Measurements from ENCODE around the gene OPRD1.

DNA sequence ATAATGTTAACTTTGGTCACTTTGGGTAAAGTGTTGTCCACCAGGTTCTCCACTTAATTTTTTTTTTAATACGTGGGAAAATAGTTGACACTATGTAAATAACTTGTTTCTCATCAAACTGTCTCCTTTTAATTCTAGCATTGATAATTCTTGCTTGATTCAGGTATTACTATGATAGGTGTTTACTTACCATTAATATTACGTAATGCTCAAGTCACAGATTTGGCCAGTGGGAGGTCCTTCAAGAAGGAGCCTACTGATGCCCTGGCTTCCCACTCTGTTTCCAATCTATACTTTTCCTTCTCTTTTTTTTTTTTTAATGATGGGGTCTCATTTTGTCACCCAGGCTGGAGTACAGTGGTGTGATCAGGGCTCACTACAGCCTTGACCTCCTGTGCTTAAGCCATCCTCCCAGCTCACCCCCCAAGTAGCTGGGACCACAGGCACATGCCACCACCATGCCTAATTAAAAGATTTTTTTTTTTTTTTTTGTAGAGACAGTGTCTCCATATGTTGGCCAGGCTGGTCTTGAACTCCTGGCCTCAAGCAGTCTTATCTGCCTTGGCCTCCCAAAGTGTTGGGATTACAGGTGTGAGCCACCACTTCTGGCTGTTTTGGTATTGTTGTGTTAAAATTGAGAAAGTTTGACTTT, 45.3 kb upstream of the OPRD1 start:
- TF ChIP-seq, protein P1, sequence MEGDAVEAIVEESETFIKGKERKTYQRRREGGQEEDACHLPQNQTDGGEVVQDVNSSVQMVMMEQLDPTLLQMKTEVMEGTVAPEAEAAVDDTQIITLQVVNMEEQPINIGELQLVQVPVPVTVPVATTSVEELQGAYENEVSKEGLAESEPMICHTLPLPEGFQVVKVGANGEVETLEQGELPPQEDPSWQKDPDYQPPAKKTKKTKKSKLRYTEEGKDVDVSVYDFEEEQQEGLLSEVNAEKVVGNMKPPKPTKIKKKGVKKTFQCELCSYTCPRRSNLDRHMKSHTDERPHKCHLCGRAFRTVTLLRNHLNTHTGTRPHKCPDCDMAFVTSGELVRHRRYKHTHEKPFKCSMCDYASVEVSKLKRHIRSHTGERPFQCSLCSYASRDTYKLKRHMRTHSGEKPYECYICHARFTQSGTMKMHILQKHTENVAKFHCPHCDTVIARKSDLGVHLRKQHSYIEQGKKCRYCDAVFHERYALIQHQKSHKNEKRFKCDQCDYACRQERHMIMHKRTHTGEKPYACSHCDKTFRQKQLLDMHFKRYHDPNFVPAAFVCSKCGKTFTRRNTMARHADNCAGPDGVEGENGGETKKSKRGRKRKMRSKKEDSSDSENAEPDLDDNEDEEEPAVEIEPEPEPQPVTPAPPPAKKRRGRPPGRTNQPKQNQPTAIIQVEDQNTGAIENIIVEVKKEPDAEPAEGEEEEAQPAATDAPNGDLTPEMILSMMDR (IDR thresholded peaks at IDR 0.05): no peak
- no peak for TF ChIP-seq POLR2A (IDR thresholded peaks at IDR 0.05)
